SK-N-SH treated with all-trans-retinoic acid at 6 μM for 48 hours (cell line): ENCODE results near the gene OXA1L.

Source experiments
- ATAC-seq: fragments of 200-7000 bp; cut with Tn5 transposase; 3 replicates; pipeline ENCODE4 v1.9.1; 2020; ENCODE audit warnings: mild to moderate bottlenecking, moderate library complexity
- ARNTL ChIP-seq: fragments of 450-650 bp; formaldehyde crosslinking; IDR thresholded peaks from 2 replicates; pipeline ENCODE4 v1.5.0; 2020; ENCODE audit warnings: low read depth, mild to moderate bottlenecking, moderate library complexity, borderline replicate concordance
- BACH2 ChIP-seq: fragments of 250-450 bp; sonication (Bioruptor Pico); IDR thresholded peaks from 2 replicates; pipeline ENCODE4 v1.9.0; 2021; ENCODE audit warnings: mild to moderate bottlenecking, borderline replicate concordance
- ESRRG ChIP-seq: fragments of 250-450 bp; sonication (Bioruptor Pico); IDR thresholded peaks from 2 replicates; pipeline ENCODE4 v1.6.1; 2021; ENCODE audit warnings: mild to moderate bottlenecking
- GLIS3 ChIP-seq: fragments of 250-450 bp; sonication (Bioruptor Pico); IDR thresholded peaks from 2 replicates; pipeline ENCODE4 v1.5.0; 2020; ENCODE audit warnings: mild to moderate bottlenecking, moderate library complexity
- ISL1 ChIP-seq: fragments of 250-450 bp; sonication (Bioruptor Pico); IDR thresholded peaks from 2 replicates; pipeline ENCODE4 v2.1.2; 2022; ENCODE audit warnings: mild to moderate bottlenecking, moderate library complexity
- OSR1 ChIP-seq: fragments of 250-450 bp; sonication (Bioruptor Pico); IDR thresholded peaks from 2 replicates; pipeline ENCODE4 v1.8.0; 2022; ENCODE audit warnings: moderate library complexity, mild to moderate bottlenecking, inconsistent platforms
- PPARA ChIP-seq: fragments of 250-450 bp; sonication (Bioruptor Pico); IDR thresholded peaks from 2 replicates; pipeline ENCODE4 v1.5.0; 2020; ENCODE audit warnings: mild to moderate bottlenecking, borderline replicate concordance
- RARB ChIP-seq: fragments of 250-450 bp; sonication (Bioruptor Pico); IDR thresholded peaks from 2 replicates; pipeline ENCODE4 v1.8.0; 2021; ENCODE audit warnings: mild to moderate bottlenecking, moderate library complexity
- SNAI2 ChIP-seq: fragments of 250-450 bp; sonication (Bioruptor Pico); IDR thresholded peaks from 2 replicates; pipeline ENCODE4 v1.5.0; 2020; ENCODE audit warnings: mild to moderate bottlenecking, moderate library complexity
- TOX ChIP-seq: fragments of 250-450 bp; sonication (Bioruptor Pico); IDR thresholded peaks from 2 replicates; pipeline ENCODE4 v1.8.0; 2021; ENCODE audit warnings: mild to moderate bottlenecking, moderate library complexity, borderline replicate concordance
- ZC3H10 ChIP-seq: fragments of 250-450 bp; sonication (Bioruptor Pico); IDR thresholded peaks from 2 replicates; pipeline ENCODE4 v1.5.1; 2021; ENCODE audit warnings: mild to moderate bottlenecking, moderate library complexity
- ZFP3 ChIP-seq: fragments of 250-450 bp; sonication (Bioruptor Pico); IDR thresholded peaks from 2 replicates; pipeline ENCODE4 v1.5.0; 2020; ENCODE audit warnings: mild to moderate bottlenecking, moderate library complexity
- ZFP30 ChIP-seq: fragments of 450-650 bp; formaldehyde crosslinking; IDR thresholded peaks from 2 replicates; pipeline ENCODE4 v1.5.0; 2022; ENCODE audit warnings: mild to moderate bottlenecking, moderate library complexity
- ZNF565 ChIP-seq: fragments of 450-650 bp; formaldehyde crosslinking; conservative IDR thresholded peaks from 2 replicates; pipeline ENCODE4 v1.5.0; 2020; ENCODE audit warnings: low read depth, mild to moderate bottlenecking, moderate library complexity
- ZNF70 ChIP-seq: fragments of 450-650 bp; formaldehyde crosslinking; IDR thresholded peaks from 2 replicates; pipeline ENCODE4 v1.5.0; 2020; ENCODE audit warnings: mild to moderate bottlenecking, moderate library complexity
- ZNF8 ChIP-seq: fragments of 450-650 bp; formaldehyde crosslinking; IDR thresholded peaks from 2 replicates; pipeline ENCODE4 v1.5.0; 2020; ENCODE audit warnings: mild to moderate bottlenecking, moderate library complexity
- TF ChIP-seq, protein P1 (sequence below): fragments of 250-450 bp; sonication (Bioruptor Pico); IDR thresholded peaks from 2 replicates; pipeline ENCODE4 v1.8.0; 2021; ENCODE audit warnings: low read depth, mild to moderate bottlenecking, moderate library complexity, borderline replicate concordance
- TF ChIP-seq, protein P2 (sequence below): fragments of 250-450 bp; sonication (Bioruptor Pico); IDR thresholded peaks from 2 replicates; pipeline ENCODE4 v1.5.1; 2020; ENCODE audit warnings: low read depth, mild to moderate bottlenecking, moderate library complexity
- TF ChIP-seq, protein P3 (sequence below): fragments of 250-450 bp; sonication (Bioruptor Pico); IDR thresholded peaks from 2 replicates; pipeline ENCODE4 v1.8.0; 2020; ENCODE audit warnings: mild to moderate bottlenecking, moderate library complexity, borderline replicate concordance
- TF ChIP-seq, protein P4 (sequence below): fragments of 250-450 bp; sonication (Bioruptor Pico); IDR thresholded peaks from 2 replicates; pipeline ENCODE4 v1.5.0; 2020; ENCODE audit warnings: mild to moderate bottlenecking, moderate library complexity
- TF ChIP-seq, protein P5 (sequence below): fragments of 250-450 bp; sonication (Bioruptor Pico); IDR thresholded peaks from 2 replicates; pipeline ENCODE4 v1.5.1; 2021; ENCODE audit warnings: mild to moderate bottlenecking, moderate library complexity

Gene OXA1L

DNA sequence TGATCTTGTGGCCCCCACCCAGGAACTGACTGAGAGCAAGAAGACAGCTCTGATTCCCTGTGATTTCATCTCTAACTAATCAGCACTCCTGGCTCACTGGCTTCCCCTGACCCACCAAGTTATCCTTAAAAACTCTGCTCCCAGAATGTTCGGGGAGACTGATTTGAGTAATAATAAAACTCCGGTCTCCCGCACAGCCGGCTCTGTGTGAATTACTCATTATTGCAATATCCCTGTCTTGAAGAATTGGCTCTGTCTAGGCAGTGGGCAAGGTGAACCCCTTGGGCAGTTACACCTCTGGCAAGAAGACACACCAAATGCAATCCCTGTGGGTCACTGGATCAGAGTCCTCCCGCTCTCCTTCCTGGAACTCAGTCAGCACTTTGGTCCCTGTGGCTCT is 27.5 kb downstream of the OXA1L start:
- no peak; the same call in 2 of the 3 replicates for ATAC-seq
- no peak for TF ChIP-seq PPARA (CRISPR knock-in tag)
- TF ChIP-seq SNAI2 = no peak
- no peak for TF ChIP-seq OSR1 (CRISPR knock-in tag)
- TF ChIP-seq, protein P1, sequence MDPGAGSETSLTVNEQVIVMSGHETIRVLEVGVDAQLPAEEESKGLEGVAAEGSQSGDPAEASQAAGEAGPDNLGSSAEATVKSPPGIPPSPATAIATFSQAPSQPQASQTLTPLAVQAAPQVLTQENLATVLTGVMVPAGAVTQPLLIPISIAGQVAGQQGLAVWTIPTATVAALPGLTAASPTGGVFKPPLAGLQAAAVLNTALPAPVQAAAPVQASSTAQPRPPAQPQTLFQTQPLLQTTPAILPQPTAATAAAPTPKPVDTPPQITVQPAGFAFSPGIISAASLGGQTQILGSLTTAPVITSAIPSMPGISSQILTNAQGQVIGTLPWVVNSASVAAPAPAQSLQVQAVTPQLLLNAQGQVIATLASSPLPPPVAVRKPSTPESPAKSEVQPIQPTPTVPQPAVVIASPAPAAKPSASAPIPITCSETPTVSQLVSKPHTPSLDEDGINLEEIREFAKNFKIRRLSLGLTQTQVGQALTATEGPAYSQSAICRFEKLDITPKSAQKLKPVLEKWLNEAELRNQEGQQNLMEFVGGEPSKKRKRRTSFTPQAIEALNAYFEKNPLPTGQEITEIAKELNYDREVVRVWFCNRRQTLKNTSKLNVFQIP (CRISPR knock-in tag) = no peak
- TF ChIP-seq GLIS3 (CRISPR knock-in tag) = no peak
- TF ChIP-seq RARB (CRISPR knock-in tag) = no peak
- TF ChIP-seq, protein P2, sequence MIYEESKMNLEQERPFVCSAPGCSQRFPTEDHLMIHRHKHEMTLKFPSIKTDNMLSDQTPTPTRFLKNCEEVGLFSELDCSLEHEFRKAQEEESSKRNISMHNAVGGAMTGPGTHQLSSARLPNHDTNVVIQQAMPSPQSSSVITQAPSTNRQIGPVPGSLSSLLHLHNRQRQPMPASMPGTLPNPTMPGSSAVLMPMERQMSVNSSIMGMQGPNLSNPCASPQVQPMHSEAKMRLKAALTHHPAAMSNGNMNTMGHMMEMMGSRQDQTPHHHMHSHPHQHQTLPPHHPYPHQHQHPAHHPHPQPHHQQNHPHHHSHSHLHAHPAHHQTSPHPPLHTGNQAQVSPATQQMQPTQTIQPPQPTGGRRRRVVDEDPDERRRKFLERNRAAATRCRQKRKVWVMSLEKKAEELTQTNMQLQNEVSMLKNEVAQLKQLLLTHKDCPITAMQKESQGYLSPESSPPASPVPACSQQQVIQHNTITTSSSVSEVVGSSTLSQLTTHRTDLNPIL = no peak
- no peak for TF ChIP-seq ZNF565 (CRISPR knock-in tag)

DNA sequence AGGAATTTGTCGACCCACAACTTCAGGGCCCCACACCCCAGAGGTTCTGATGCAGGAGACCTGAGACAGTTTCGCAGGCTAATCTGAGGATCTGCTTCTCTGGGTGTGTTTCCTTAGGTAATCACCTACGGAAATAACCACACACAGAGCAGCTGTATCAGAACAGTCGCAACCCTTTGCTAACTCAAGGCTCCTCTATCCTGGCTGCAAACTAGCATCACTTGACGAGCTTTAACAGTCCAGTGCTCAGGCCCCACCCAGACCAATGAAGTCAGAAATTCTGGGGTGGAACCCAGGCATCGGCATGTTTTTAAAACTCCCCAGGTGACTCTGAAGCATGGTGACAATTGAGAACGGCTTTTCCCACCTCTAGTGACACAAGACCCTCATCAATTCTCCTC is 28.1 kb downstream of the OXA1L start:
- no peak for TF ChIP-seq BACH2
- TF ChIP-seq, protein P1 (CRISPR knock-in tag) = no peak
- no peak for TF ChIP-seq ZFP3 (CRISPR knock-in tag)
- no peak for TF ChIP-seq ZNF70
- no peak for TF ChIP-seq RARB (CRISPR knock-in tag)
- TF ChIP-seq, protein P3, sequence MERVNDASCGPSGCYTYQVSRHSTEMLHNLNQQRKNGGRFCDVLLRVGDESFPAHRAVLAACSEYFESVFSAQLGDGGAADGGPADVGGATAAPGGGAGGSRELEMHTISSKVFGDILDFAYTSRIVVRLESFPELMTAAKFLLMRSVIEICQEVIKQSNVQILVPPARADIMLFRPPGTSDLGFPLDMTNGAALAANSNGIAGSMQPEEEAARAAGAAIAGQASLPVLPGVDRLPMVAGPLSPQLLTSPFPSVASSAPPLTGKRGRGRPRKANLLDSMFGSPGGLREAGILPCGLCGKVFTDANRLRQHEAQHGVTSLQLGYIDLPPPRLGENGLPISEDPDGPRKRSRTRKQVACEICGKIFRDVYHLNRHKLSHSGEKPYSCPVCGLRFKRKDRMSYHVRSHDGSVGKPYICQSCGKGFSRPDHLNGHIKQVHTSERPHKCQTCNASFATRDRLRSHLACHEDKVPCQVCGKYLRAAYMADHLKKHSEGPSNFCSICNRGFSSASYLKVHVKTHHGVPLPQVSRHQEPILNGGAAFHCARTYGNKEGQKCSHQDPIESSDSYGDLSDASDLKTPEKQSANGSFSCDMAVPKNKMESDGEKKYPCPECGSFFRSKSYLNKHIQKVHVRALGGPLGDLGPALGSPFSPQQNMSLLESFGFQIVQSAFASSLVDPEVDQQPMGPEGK (CRISPR knock-in tag) = no peak
- no peak for TF ChIP-seq ZNF8 (CRISPR knock-in tag)
- TF ChIP-seq GLIS3 (CRISPR knock-in tag) = no peak
- no peak for TF ChIP-seq ISL1 (CRISPR knock-in tag)
- TF ChIP-seq, protein P4, sequence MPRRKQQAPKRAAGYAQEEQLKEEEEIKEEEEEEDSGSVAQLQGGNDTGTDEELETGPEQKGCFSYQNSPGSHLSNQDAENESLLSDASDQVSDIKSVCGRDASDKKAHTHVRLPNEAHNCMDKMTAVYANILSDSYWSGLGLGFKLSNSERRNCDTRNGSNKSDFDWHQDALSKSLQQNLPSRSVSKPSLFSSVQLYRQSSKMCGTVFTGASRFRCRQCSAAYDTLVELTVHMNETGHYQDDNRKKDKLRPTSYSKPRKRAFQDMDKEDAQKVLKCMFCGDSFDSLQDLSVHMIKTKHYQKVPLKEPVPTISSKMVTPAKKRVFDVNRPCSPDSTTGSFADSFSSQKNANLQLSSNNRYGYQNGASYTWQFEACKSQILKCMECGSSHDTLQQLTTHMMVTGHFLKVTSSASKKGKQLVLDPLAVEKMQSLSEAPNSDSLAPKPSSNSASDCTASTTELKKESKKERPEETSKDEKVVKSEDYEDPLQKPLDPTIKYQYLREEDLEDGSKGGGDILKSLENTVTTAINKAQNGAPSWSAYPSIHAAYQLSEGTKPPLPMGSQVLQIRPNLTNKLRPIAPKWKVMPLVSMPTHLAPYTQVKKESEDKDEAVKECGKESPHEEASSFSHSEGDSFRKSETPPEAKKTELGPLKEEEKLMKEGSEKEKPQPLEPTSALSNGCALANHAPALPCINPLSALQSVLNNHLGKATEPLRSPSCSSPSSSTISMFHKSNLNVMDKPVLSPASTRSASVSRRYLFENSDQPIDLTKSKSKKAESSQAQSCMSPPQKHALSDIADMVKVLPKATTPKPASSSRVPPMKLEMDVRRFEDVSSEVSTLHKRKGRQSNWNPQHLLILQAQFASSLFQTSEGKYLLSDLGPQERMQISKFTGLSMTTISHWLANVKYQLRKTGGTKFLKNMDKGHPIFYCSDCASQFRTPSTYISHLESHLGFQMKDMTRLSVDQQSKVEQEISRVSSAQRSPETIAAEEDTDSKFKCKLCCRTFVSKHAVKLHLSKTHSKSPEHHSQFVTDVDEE = no peak
- no peak for TF ChIP-seq PPARA (CRISPR knock-in tag)
- TF ChIP-seq TOX = no peak
- TF ChIP-seq ESRRG (CRISPR knock-in tag) = no peak
- TF ChIP-seq ZC3H10 (CRISPR knock-in tag) = no peak
- TF ChIP-seq, protein P5, sequence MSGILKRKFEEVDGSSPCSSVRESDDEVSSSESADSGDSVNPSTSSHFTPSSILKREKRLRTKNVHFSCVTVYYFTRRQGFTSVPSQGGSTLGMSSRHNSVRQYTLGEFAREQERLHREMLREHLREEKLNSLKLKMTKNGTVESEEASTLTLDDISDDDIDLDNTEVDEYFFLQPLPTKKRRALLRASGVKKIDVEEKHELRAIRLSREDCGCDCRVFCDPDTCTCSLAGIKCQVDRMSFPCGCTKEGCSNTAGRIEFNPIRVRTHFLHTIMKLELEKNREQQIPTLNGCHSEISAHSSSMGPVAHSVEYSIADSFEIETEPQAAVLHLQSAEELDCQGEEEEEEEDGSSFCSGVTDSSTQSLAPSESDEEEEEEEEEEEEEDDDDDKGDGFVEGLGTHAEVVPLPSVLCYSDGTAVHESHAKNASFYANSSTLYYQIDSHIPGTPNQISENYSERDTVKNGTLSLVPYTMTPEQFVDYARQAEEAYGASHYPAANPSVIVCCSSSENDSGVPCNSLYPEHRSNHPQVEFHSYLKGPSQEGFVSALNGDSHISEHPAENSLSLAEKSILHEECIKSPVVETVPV (CRISPR knock-in tag) = no peak
- TF ChIP-seq ZFP30 = no peak
- TF ChIP-seq, protein P2 = no peak
- TF ChIP-seq SNAI2 = no peak
- no peak for TF ChIP-seq ARNTL (CRISPR knock-in tag)
- TF ChIP-seq, all 23 proteins: peak for 0

More for the DNA sequence above, 28.1 kb downstream of the OXA1L start:
- no peak for ATAC-seq
